ENCODE results near the gene AMBRA1.

DNA sequence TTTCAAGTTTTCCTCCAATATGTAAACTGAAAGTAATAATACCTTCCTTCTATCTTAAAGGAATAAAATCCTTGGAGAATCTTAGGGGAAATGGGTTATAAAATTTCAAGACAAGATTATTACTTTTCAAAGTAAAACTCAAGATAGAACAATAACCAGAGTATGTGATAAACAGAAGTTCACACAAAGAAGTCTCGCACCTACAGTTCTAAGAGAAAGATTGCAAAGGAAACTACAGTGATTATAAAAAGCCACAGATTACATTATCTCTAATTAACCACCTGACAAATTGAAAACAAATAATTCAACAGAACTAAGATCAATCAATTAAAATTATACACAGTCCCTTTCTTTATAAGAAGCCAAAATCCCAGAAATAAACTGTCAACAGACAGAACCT, 34.0 kb downstream of the AMBRA1 start:
- TF ChIP-seq, protein P1, sequence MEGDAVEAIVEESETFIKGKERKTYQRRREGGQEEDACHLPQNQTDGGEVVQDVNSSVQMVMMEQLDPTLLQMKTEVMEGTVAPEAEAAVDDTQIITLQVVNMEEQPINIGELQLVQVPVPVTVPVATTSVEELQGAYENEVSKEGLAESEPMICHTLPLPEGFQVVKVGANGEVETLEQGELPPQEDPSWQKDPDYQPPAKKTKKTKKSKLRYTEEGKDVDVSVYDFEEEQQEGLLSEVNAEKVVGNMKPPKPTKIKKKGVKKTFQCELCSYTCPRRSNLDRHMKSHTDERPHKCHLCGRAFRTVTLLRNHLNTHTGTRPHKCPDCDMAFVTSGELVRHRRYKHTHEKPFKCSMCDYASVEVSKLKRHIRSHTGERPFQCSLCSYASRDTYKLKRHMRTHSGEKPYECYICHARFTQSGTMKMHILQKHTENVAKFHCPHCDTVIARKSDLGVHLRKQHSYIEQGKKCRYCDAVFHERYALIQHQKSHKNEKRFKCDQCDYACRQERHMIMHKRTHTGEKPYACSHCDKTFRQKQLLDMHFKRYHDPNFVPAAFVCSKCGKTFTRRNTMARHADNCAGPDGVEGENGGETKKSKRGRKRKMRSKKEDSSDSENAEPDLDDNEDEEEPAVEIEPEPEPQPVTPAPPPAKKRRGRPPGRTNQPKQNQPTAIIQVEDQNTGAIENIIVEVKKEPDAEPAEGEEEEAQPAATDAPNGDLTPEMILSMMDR (IDR thresholded peaks at IDR 0.05) = no peak
- TF ChIP-seq POLR2AphosphoS5 (IDR thresholded peaks at IDR 0.05) = no peak
- TF ChIP-seq EP300 (IDR thresholded peaks at IDR 0.05) = no peak
- TF ChIP-seq POLR2A (IDR thresholded peaks at IDR 0.05) = no peak
